IPS DF 6.9 (cell line): Measurements from ENCODE around the gene ARID3C.

Source experiments
- DNase-seq: peaks from one replicate; pipeline ENCODE4 v3.0.0-alpha.2; 2013; ENCODE audit warnings: low read depth, low spot score
- H3K27ac ChIP-seq: one replicate; pipeline ENCODE4 v1.5.1; 2013; ENCODE audit warnings: low read length, control low read depth
- H3K27me3 ChIP-seq: 2 replicates; pipeline ENCODE4 v1.6.1; 2013; ENCODE audit warnings: mild to moderate bottlenecking, low read length; ENCODE audit not compliant: control insufficient read depth, insufficient read depth
- H3K36me3 ChIP-seq: 2 replicates; pipeline ENCODE4 v1.6.1; 2013; ENCODE audit warnings: low read length; ENCODE audit not compliant: control insufficient read depth, insufficient read depth
- H3K4me1 ChIP-seq: 2 replicates; pipeline ENCODE4 v1.6.1; 2013; ENCODE audit warnings: low read length; ENCODE audit not compliant: control insufficient read depth, insufficient read depth
- H3K4me3 ChIP-seq: 2 replicates; pipeline ENCODE4 v1.5.1; 2013; ENCODE audit warnings: mild to moderate bottlenecking, low read length
- H3K9me3 ChIP-seq: 2 replicates; pipeline ENCODE4 v1.6.1; 2013; ENCODE audit warnings: low read length, inconsistent platforms; ENCODE audit not compliant: control insufficient read depth, insufficient read depth
- WGBS: extraction: QIAGEN DNeasy Blood & Tissue Kit; methylation state at CpG from one replicate; pipeline ENCODE4 v1.1.7; 2013; ENCODE audit warnings: mixed read lengths, missing lambda C conversion rate; ENCODE audit not compliant: insufficient read length, insufficient coverage; 5-methylcytosine and 5-hydroxymethylcytosine counted together

ARID3C gene

DNA sequence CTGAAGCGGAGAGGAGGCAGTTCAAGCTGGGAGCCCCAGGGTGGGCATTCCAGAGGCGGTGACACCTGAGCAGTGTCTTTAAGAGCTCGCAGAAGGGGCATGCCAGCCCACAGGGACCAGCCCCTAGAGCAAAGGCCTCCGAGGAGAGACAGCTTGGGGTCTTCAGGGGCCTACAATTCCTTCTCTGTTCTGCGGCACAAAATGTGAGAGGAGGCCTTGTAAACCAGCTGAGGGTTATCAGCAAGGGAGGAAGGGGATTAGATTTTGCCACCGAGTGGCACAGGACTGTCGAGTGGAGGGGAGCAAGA, 9.2 kb upstream of the ARID3C start:
- WGBS = no CpG with 5 or more reads among the region's 7 CpGs
- no peaks in the 10 kb centered on the region; the same call in 1 of the 2 replicates for H3K27me3 ChIP-seq
- H3K4me1 ChIP-seq = no peaks in the 10 kb centered on the region; the same call in 1 of the 2 replicates
- H3K36me3 ChIP-seq = peaks cover 7% of the 10 kb centered on the region
- H3K4me3 ChIP-seq = peak overlapping the region; percentile 76; the same call in 1 of the 2 replicates
- H3K27ac ChIP-seq = no peak overlapping the region
- no peaks in the 10 kb centered on the region for H3K9me3 ChIP-seq
- no peak for DNase-seq

DNA sequence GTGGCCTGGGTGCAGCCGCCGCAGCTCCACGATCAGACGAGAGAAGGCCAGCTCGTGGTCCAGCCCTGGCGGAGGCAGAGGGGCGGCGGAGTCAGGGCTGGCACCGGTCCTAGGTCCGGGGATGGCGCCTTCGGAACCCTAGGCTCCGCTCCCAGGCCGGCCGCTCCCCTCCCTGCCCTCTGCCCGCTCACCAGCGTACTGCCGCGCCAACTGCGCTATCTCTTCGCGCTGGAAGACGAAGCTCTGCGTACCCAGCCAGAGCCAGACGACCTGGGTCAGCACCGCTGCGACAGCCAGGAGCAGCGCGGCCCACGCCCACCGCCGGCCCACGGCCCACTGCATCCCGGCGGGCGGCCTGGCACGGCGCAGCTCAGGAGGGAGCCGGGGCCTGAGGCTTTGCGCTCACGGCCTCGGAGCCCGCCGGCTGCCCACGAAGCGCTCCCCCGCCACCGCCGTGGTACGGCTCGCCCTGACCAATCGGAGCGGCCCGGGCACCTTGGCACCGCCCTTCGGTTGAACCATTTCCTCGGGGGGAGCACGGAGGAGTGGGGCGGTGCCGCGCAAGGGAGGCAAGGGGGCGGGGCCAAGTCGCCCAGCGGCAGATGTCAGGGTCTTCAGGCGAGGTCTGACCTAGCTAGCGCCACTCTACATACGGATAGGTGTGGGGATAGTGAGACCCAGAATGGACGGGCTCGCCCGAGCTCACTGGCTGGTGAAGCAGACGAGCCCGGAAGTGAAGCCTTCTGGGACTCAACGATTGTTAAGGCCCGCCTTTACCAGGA, 8.7 kb upstream of the ARID3C start, which contains the start of gene SIGMAR1:
SIGMAR1 (minus strand) TSS at position 432 of the 782 bp plus-strand sequence; CDS start at position 342, 90 bp downstream.
- no CpG with 5 or more reads among the region's 74 CpGs for WGBS
- no peaks in the 10 kb centered on the region for H3K9me3 ChIP-seq
- no peaks in the 10 kb centered on the region; the same call in 1 of the 2 replicates for H3K27me3 ChIP-seq
- H3K4me1 ChIP-seq = no peaks in the 10 kb centered on the region; the same call in 1 of the 2 replicates
- H3K4me3 ChIP-seq = peak within 1 kb of the TSS; percentile 76
- H3K36me3 ChIP-seq = peaks cover 7% of the 10 kb centered on the region
- H3K27ac ChIP-seq = no peak within 1 kb of the TSS
- peak; percentile 86 for DNase-seq

DNA sequence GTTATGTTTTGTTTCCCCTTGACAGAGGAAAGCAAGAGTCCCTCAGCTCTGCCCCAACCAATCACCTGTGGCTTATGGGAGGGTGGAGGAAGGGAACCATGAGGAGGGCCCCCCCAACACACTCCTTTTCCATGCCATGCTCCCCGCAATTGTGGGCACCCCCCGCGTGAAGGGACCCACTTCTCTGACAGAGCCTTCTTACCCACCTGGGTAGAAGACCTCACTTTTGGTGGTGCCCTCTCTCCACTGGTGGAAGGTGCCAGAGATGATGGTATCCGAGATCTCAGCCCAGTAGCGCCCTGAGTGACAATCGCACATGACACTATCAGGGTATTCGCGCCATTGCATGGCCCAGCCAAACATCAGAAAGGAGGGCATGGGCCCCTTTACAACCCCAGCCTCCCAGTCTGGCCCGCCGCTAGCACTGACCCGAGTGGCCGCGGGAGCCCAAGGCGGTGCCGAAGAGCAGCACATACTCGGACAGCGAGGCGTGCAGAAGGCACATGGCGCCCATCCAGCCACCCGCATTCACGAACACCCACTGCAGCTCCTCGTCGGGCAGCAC, 8.0 kb upstream of the ARID3C start:
- WGBS = no CpG with 5 or more reads among the region's 23 CpGs
- no peak for DNase-seq
- peak overlapping the region; percentile 76 for H3K4me3 ChIP-seq
- H3K9me3 ChIP-seq = no peaks in the 10 kb centered on the region
- no peaks in the 10 kb centered on the region; the same call in 1 of the 2 replicates for H3K27me3 ChIP-seq
- no peak overlapping the region for H3K27ac ChIP-seq
- no peaks in the 10 kb centered on the region; the same call in 1 of the 2 replicates for H3K4me1 ChIP-seq
- H3K36me3 ChIP-seq = peaks cover 7% of the 10 kb centered on the region

DNA sequence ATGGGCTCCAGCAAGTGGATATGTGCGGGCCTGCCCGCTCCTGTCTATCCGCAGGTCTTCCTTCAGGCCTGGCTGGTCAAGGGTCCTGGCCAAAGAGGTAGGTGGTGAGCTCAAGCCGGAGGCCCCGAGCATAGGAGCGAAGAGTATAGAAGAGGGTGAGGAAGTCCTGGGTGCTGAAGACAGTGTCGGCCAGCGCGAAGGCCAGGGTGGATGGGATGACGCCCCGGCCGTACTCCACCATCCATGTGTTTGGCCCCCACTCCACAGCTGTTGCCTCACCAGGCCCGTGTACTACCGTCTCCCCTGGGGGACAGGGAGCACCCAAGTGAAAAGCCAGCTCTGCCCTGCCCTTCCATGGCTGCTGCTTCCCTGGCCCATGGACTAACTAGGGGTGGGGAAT, 6.7 kb upstream of the ARID3C start:
- no CpG with 5 or more reads among the region's 14 CpGs for WGBS
- H3K4me3 ChIP-seq = no peak overlapping the region
- peaks cover 7% of the 10 kb centered on the region; the same call in 1 of the 2 replicates for H3K27me3 ChIP-seq
- peaks cover 7% of the 10 kb centered on the region for H3K36me3 ChIP-seq
- DNase-seq = no peak
- H3K9me3 ChIP-seq = no peaks in the 10 kb centered on the region
- no peaks in the 10 kb centered on the region; the same call in 1 of the 2 replicates for H3K4me1 ChIP-seq
- no peak overlapping the region for H3K27ac ChIP-seq

DNA sequence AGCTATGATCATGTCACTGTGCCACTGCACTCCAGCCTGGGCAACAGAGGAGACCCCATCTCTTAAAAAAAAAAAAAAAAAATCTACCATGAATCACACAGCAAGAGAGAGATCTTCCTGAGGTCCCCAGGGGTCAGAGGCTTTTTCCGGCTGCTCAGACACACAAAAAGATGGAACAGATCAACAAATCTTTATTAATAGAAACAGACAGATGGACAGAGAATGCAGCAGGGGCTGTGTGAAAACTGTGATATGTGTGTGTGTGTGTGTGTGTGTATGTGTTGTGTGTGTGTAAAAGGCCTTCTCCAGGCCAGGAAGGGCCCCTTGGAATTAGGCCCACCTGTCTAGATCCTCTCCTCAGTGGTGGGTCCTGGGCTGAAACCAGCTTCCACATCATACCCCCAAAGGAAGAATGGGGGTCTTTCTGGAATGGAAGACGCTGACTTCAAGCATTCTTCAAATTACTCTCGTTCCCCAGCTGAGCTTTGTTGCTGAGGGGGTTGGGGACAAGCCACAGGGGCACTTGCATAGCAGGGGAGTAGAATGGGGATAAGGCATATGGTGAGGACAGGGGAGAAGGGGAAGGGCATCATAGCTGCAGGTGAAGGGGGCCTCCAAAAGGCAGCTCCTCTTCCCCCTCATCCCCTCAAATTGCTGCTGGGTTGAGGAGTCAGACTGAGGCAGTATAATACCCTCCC, 5.8 kb upstream of the ARID3C start:
- Histone ChIP-seq H3K36me3 (peaks cover 7% of the 10 kb centered on the region), H3K27me3 (peaks cover 15% of the 10 kb centered on the region), H3K4me1 (no peaks in the 10 kb centered on the region; the same call in 1 of the 2 replicates), H3K4me3 (no peak overlapping the region), H3K27ac (no peak overlapping the region), H3K9me3 (no peaks in the 10 kb centered on the region)
- WGBS = no CpG with 5 or more reads among the region's 3 CpGs
- no peak for DNase-seq

DNA sequence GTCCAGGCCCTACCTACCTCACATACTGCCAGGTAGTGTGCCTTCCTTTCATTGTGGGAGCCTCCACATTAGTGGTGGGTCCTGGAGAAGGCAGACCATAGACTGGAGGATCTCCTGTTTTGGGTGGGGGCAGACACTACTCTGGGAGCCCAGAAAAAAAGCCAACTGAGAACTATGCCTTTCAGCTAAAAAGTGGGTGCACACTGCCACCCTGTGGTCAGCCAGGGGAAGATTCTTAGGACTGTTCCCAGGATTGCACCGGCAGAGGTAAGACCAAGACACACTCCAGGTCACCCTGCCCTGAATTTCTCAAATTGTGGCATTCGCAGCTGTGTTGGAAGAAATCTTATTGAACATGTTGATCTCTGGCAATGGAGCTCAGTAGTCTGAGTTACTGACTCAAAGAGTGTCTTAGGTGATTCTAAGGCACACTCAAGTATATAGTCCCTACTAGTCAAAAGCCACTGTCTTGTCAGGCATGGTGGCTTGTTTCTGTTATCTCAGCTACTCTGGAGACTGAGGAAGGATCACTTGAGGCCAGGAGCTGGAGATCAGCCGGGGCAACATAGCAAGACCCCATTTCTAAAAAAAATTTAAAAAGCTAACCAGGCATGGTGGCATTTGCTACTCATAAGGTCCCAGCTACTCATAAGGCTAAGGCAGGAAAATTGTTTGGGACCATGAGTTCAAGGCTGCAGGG, 5.1 kb upstream of the ARID3C start:
- no CpG with 5 or more reads among the region's 3 CpGs for WGBS
- Histone ChIP-seq H3K4me1 (no peaks in the 10 kb centered on the region; the same call in 1 of the 2 replicates), H3K4me3 (no peak overlapping the region), H3K27ac (no peak overlapping the region), H3K36me3 (peaks cover 7% of the 10 kb centered on the region), H3K27me3 (peaks cover 21% of the 10 kb centered on the region), H3K9me3 (no peaks in the 10 kb centered on the region)
- DNase-seq = no peak

DNA sequence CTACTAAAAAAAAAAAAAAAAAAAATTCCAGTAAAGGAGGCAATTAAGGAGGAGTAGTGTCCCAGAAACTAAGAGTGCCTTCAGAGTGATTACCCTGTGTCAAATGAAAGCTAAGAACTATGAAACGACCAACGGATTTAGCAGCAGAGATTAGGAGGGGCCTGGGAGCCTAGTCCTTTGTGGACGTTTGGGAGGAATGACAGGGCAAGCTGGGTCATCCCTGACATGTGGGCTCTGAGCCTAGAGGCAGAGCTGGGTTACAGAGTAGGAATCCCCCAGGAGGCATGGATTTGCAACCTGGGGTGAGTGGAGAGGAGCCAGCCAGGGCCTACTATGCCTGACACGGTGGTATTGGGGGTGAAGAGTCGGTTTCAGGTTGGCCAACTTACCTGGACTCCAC, 4.3 kb upstream of the ARID3C start:
- Histone ChIP-seq H3K9me3 (no peaks in the 10 kb centered on the region), H3K4me3 (no peak overlapping the region), H3K27ac (no peak overlapping the region), H3K36me3 (peaks cover 7% of the 10 kb centered on the region), H3K27me3 (peaks cover 27% of the 10 kb centered on the region), H3K4me1 (no peaks in the 10 kb centered on the region; the same call in 1 of the 2 replicates)
- WGBS = no CpG with 5 or more reads among the region's 5 CpGs
- DNase-seq = no peak

DNA sequence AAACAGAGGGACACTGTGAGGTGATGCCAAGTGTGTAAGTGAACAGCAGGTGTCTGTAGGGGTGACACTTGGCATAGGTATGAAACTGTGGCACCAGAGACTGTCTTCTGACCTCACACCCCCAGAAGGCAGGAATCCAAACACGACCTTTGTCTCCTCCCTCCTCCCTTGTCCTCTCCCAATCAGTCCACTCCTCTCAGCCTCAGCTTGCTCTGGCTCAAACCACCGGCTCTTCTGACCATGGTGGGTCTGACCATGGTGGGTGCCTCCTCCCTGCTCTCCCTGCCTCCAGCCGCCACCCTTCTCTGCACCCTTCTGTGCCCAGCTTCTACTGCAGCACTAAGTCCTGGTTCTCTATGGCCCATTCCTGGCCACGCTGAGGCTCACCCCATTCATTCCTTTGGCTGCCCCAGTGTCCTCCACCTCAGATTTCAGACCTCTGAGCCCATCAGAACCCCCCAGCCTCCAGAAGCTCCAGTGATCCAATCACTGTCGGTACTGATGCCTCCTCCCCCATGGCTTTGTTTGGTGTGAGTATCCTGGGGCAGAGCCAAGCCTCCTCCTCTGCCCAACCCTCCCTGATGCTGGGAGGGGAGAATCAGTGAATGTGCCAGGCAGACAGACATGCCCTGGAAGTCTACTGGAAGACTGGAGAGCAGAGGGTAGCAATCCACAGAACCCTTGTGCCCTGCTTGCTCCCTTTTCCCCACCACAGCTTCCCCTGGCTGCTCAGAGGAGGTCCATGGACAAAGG, 1.7 kb upstream of the ARID3C start:
- Histone ChIP-seq H3K4me3 (no peak overlapping the region), H3K4me1 (no peaks in the 10 kb centered on the region), H3K36me3 (peaks cover 5% of the 10 kb centered on the region), H3K27me3 (peaks cover 51% of the 10 kb centered on the region), H3K9me3 (no peaks in the 10 kb centered on the region), H3K27ac (no peak overlapping the region)
- no peak for DNase-seq
- no CpG with 5 or more reads among the region's 5 CpGs for WGBS

DNA sequence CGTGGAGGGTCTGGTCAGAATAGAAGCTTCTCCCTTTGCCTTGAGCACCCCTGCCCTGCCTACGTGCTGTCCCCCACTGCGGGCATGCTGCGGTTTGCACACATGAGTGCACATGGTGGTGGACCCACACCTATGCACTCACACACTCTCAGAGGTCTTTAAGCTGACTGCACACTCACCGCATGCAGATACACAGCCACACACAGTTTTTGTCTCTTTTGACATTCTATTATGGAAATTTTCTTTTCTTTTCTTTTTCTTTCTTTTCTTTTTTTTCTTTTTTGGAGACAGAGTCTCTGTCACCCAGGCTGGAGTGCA, 584 bp upstream of the ARID3C start:
- H3K27ac ChIP-seq = no peak overlapping the region
- no peak overlapping the region for H3K4me3 ChIP-seq
- H3K36me3 ChIP-seq = no peaks in the 10 kb centered on the region
- no peak for DNase-seq
- no peaks in the 10 kb centered on the region for H3K9me3 ChIP-seq
- H3K27me3 ChIP-seq = peaks cover 60% of the 10 kb centered on the region
- no peaks in the 10 kb centered on the region for H3K4me1 ChIP-seq
- WGBS = no CpG with 5 or more reads among the region's 5 CpGs
